ENCODE measurements around the gene ZNF699.
A peak's percentile ranks its signal among the peaks of the same experiment; 100 is the strongest.
"Not testable (repeated sequence)": the region's sequence is repeated elsewhere in the genome, so short reads cannot be mapped to it uniquely, and the experiment has no call there.

Gene ZNF699
- total RNA-seq: 25.5 reads per million, percentile 52 among the genes with 10 or more reads in this experiment

DNA sequence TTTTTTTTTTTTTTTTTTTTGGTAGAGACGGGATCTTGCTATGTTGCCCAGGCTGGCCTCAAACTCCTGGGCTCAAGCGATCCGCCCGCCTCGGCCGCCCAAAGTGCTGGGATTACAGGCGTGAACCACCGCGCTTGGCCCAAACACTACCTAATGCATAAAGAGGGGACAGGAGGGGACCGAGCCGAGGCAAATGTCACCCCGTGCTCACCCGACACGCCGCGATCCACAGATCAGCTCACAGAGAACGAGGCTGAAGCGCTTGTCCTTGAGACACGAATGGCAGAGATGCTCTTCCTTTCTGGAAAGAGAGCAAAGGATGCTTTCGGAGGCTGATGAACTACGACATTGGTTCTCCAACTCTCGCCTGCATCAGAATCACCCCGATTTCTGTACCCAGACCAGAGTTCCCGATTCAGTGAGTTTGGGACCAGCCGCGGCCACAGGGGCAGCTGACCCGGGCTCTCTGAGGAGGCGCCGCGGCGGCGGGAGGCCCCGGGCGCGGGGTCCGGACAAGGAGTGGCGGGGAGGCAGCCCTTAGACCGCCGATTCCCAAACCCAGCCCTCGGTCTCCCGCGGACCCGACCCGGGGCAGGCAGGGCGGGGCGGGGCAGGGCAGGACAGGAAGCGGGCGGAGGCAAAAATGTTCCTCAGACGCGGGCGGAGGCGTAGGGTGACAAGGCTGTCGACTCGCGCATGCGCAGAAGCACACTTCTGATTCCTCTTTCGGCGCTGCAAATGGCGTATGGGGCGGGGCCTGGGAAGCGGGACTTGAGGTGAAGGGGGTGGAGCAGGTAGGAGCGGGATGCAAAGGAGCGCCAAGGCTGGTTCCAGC, at the start of gene ZNF699:
ZNF699 (minus strand) TSS at position 700 of the 835 bp plus-strand sequence. CDS start 4,719 bp downstream, outside the sequence.
- peak; percentile 96 for DNase-seq

GRCh38 chr19:9354651-9355050, 45.0 kb upstream of the ZNF699 start:
- DNase-seq: no peak

- DNase-seq: no peak
Measured at GRCh38 chr19:9353011-9353410, 43.4 kb upstream of the ZNF699 start.

DNA sequence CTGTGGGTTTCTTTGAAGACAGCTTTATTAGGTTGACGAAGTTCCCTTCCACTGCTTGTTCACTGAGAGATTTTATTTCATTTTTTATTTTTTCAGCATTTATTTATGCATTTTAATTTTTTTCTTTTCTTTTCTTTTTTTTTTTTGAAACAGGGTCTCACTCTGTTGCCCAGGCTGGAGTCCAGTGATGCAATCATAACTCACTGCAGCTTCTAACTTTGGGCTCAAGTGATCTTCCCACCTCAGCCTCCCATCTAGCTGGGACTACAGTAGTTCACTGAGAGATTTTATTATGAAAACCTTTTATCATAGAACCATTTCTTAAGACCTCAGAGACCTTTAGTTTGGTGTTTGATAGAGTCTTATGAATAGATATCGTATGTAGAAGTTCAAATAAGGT, 42.9 kb upstream of the ZNF699 start:
- no peak for DNase-seq

DNA sequence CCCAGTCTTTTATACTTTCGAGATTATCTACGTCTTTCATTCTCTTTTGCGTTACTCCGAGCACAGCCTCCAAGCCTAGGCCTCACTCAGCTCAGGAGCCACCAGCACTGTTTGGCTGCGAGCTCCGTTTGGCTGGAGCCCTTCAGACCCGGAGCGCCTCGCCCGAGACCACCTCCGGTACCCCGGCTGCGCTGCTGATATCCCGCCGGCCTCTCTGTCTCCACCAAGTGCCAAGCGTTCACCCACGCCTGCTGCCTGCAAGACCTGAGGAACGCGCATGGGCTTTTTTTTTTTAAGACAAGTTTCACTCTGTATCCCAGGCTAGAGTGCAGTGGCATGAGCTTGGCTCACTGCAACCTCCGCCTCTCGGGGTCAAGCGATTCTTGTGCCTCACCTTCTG, 39.0 kb upstream of the ZNF699 start:
- DNase-seq: no peak

- DNase-seq: no peak
Measured at GRCh38 chr19:9348253-9348652, 38.6 kb upstream of the ZNF699 start.

- DNase-seq: no peak
Measured at GRCh38 chr19:9345005-9345404, 35.4 kb upstream of the ZNF699 start.

- no peak for DNase-seq
Measured at GRCh38 chr19:9342610-9343304, 33.1 kb upstream of the ZNF699 start.

DNA sequence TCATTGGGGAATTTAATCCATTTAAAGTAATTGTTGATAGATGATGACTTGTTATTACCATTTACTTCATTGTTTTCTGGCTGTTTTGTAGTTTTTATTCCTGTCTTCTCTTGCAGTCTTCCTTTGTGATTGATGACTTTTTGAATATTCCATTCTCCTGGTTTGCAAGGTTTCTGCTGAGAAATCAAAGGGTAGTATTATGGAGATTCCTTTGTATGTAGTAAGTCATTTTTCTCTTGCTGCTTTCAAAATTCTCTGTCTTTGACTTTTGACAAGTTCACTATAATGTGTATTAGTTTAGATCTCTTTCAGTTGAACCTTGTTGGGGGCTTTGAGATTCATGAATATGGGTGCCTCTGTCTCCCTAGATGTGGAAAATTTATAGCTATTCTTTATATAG, 20.4 kb upstream of the ZNF699 start:
- DNase-seq: no peak

GRCh38 chr19:9324584-9324962, 14.9 kb upstream of the ZNF699 start:
- no peak for DNase-seq

DNA sequence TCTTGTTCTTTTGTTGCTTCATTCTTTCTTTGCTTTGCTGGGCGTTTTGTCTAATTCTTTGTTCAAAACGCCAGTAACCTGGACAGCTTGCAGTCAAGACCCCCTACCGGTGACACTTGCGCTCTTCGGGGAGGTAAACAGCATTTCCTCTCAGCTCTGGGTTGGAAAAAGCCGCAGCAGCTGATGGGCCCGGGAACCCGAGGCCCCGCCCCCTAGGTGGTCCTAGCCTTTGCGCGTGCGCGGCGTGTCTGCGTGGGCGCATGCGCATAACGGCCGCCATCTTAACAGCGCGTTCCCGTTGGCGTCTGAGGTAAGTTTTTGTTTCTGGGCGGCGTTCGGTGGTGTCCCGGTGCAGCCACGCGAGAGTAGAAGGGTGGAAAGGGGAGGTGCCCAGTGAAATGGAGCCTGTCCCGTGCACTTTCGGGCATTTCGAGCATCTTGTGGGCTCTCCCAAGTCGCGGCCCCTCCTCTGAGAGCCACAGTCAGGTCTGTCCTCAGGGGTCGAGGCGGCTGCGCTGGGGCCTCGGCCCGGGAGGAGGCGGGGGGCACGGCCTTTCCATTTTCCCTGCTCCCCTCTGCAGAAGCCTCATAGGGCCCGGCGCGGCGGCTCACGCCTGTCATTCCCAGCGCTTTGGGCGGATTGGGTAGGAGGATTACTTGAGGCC, 14.4 kb upstream of the ZNF699 start, which contains the start of gene ZNF559:
ZNF559 (plus strand) TSS at position 261 of the 665 bp plus-strand sequence. CDS start 14,371 bp downstream, outside the sequence.
- peak; percentile 93 for DNase-seq

GRCh38 chr19:9323557-9323918, 13.9 kb upstream of the ZNF699 start:
- no peak for DNase-seq

DNA sequence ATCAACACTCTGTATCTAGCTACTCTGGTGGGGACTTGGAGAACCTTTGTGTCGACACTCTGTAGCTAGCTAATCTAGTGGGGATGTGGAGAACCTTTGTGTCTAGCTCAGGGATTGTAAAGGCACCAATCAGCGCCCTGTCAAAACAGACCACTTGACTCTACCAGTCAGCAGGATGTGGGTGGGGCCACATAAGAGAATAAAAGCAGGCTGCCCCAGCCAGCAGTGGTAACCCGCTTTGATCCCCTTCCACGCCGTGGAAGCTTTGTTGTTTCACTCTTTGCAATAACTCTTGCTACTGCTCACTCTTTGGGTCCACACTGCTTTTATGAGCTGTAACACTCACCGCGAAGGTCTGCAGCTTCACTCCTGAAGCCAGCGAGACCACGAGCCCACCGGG, 12.6 kb upstream of the ZNF699 start:
- not testable (repeated sequence) for DNase-seq

DNA sequence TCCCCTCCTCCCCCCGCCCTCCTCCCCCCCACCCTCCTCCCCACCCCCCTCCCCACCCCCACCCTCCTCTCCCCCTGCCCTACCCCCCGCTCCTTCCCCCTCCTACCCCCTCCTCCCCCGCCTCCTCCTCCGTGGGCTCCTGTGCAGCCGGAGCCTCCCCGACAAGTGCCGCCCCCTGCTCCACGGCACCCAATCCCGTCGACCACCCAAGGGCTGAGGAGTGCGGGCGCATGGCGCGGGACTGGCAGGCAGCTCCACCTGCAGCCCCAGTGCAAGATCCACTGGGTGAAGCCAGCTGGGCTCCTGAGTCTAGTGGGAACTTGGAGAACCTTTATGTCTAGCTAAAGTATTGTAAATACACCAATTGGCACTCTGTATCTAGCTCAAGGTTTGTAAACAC, 12.1 kb upstream of the ZNF699 start:
- DNase-seq: not testable (repeated sequence)

DNA sequence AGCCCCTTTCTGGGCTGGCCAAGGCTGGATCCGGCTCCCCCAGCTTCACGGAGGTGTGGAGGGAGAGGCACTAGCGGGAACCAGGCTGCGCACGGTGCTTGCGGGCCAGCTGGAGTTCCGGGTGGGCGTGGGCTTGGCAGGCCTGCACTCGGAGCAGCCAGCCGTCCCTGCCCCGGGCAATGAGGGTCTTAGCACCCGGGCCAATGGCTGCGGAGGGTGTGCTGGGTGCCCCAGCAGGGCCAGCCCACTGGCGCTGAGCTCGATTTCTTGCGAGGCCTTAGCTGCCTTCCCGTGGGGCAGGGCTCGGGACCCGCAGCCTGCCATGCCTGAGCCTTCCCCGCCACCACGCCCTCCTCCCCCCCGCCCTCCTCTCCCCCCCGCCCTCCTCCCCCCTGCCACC, 11.7 kb upstream of the ZNF699 start:
- no peak for DNase-seq

- DNase-seq: no peak
Measured at GRCh38 chr19:9313756-9314155, 4.1 kb upstream of the ZNF699 start.

DNA sequence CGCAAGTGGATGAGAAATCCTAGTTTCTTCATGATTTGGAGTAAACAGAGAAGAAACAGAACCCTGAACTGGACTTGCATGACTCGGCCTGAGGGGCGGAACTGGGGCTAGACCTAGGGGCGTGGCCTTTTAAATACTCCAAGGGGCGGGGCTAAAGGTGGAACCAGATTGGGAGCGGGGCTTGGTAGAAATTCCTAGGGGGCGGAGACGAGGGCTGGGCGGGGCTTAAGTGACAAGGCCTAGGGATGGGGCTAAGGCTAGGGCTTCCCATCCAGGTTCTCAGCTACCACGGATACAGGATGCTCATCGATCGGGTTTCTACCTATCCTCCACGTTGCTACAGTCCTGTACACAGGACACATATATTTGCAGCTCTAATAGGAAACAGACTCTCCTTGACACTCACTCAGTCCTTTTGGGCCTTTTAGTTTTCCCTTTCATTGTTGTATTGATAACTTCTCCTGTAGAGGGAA, 372 bp upstream of the ZNF699 start:
- DNase-seq: no peak

- DNase-seq: no peak
Measured at GRCh38 chr19:9308091-9308770, 1.4 kb downstream of the ZNF699 start.

DNA sequence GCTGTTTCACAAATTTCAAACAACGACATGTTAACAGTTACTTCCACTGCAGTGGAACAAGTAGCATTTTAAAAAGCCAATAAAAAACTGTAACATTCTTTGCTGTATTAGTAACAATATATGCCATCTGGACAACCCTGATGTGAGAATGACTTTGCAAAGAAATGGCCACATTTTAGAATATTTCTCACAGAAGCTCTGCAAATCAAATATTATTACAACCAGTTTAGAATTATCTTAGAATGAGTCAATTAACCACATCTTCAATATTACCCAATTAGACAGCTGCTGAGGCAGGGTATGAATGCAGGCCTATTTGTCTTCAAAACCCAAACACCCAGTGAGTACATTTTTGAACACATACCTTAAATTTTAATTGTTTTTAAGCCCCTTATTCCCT, 3.2 kb downstream of the ZNF699 start:
- no peak for DNase-seq

DNA sequence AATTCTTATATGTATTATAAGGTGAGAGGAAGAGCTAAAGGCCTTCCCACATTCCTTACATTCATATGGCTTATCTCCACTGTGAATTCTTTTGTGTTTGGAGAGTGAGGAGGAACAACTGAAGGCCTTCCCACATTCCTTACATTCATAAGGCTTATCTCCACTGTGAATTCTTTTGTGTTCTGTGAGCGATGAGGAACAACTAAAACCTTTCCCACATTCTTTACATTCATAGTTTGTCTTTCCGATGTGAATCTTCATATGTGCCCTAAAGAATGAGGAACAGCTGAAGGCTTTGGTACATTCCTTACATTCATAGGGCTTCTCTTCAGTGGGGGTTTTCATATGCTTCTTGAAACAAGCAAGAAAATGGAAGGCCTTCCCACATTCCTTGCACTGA, 13.3 kb downstream of the ZNF699 start:
- DNase-seq: no peak

- no peak for DNase-seq
Measured at GRCh38 chr19:9295411-9295849, 14.2 kb downstream of the ZNF699 start.

DNA sequence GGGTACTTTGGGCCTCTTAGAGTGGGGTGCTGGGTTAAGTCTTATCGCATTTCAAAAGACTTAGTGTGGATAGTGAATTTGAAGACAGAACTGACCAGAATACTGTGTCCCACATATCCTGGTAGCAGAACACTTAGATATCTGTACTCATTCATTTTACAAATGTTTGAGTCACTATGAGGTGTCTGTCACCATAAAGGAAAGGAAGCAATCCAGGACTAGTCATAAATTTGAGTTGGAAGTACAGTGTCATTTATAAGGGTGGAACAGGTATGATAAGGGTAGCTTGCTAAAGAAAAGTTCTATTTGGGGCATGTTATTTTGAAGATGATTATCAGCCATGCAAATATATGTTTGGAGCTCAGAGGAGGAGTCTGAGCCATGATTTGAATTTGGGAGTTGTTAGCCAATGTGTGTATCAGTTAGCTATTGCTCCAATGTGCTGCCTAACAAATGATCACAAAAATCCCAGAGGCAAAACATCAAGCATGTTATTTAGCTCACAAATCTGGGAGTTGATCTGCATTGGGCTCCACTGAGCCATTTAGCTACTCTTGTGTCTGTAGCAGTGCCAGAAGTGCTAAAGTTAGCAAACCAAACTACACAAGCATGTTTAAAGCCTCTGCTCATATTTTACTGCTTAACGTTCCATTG, 20.3 kb downstream of the ZNF699 start:
- no peak for DNase-seq
